Peyer's patch (tissue), 4 donors: ENCODE measurements around the gene FLT4.
"Not testable (repeated sequence)": the region's sequence is repeated elsewhere in the genome, so short reads cannot be mapped to it uniquely, and the experiment has no call there.

Source experiments
- POLR2A ChIP-seq, 2 donors: fragments of 450-650 bp; IDR thresholded peaks; one replicate each; pipeline ENCODE4 v1.5.1; 2017; ENCODE audit warnings: antibody characterized with exemption in 2 of 2, mild to moderate bottlenecking in 2 of 2, moderate library complexity in 2 of 2
- TF ChIP-seq, protein P1 (sequence below), 6 experiments: fragments of 450-650 bp in 4 of 6; fragments of 200-600 bp in 2 of 6; sonication (generic) in 1 of 6; IDR thresholded peaks; one replicate each; pipeline ENCODE4 v1.5.1; 2017 to 2019; ENCODE audit warnings: antibody characterized with exemption in 6 of 6, mild to moderate bottlenecking in 3 of 6, moderate library complexity in 1 of 6

DNA sequence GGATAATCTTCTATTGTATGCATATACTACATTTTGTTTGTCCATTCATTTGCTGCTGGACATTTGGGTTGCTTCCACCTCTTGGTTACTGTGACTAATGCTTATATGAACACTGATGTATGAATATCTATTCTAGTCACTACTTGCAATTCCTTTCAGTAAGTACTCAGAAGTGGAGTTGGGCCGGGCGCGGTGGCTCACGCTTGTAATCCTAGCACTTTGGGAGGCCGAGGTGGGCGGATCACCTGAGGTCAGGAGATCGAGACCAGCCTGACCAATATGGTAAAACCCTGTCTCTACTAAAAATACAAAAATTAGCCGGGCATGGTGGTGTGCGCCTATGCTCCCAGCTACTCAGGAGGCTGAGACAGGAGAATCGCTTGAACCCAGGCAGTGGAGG, 28.9 kb upstream of the FLT4 start:
- TF ChIP-seq, protein P1, sequence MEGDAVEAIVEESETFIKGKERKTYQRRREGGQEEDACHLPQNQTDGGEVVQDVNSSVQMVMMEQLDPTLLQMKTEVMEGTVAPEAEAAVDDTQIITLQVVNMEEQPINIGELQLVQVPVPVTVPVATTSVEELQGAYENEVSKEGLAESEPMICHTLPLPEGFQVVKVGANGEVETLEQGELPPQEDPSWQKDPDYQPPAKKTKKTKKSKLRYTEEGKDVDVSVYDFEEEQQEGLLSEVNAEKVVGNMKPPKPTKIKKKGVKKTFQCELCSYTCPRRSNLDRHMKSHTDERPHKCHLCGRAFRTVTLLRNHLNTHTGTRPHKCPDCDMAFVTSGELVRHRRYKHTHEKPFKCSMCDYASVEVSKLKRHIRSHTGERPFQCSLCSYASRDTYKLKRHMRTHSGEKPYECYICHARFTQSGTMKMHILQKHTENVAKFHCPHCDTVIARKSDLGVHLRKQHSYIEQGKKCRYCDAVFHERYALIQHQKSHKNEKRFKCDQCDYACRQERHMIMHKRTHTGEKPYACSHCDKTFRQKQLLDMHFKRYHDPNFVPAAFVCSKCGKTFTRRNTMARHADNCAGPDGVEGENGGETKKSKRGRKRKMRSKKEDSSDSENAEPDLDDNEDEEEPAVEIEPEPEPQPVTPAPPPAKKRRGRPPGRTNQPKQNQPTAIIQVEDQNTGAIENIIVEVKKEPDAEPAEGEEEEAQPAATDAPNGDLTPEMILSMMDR (IDR thresholded peaks at IDR 0.05): not testable (repeated sequence)
- TF ChIP-seq POLR2A (IDR thresholded peaks at IDR 0.05): not testable (repeated sequence)
